ENCODE measurements around the gene NPAS3. TPM values are rescaled to one million over a fixed set of nuclear protein-coding genes. Genes with fewer than 3 reads are reported as not detected.

Gene NPAS3
- total and polyA plus RNA-seq, 2 donors (not counting 3 experiments of a cell fraction or from before 2014, with no cell fraction given) = 0.10 to 0.13 TPM

DNA sequence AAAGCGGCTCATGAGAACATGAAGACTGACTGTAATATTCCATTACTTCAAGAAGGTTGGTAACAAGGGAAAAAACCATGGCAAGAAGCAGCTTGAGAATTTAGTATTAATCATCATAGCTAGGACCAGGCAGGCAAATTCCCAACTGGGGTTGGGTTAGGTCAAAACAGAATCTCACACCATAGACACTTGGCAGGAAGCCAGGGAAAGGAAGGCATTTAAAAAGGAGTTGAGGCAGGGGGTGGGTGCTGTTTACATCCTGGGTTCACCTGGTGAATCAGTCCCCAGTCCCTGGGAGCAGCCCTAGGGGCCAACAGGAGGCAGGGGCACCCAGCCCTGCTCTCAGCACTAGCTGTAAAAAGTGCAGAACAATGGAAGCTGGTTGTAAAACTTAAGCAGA lies 903.6 kb downstream of the NPAS3 start:
- Histone ChIP-seq H3K9me3 (replicated peaks; ENCODE audit: control insufficient read depth, insufficient read depth, low read length) (no peaks in the 10 kb centered on the region), H3K27ac (ENCODE audit: insufficient read depth, low read depth, low read length) (no peak overlapping the region), H3K4me1 (ENCODE audit: control insufficient read depth, extremely low read depth, insufficient read depth, low read length) (no peaks in the 10 kb centered on the region), H3K36me3 (ENCODE audit: control insufficient read depth in 2 of 2, extremely low read depth in 1 of 2, insufficient read depth in 2 of 2, low read length in 2 of 2) (no peaks in the 10 kb centered on the region), H3K4me3 (replicated peaks in 1 of 3; ENCODE audit: insufficient read depth in 1 of 3, low read depth in 1 of 3, low read length in 3 of 3) (no peak overlapping the region), H3K9me1 (replicated peaks; ENCODE audit: control insufficient read depth, extremely low read depth, insufficient read depth, low read length) (no peaks in the 10 kb centered on the region), H3K79me2 (ENCODE audit: control insufficient read depth, insufficient read depth, low read length) (no peaks in the 10 kb centered on the region), H2AFZ (ENCODE audit: low read depth, low read length) (no peak overlapping the region), H3K9ac (replicated peaks; ENCODE audit: extremely low read depth, insufficient read depth, low read length) (no peak overlapping the region), H3K4me2 (ENCODE audit: insufficient read depth, low read length) (no peak overlapping the region), H3K27me3 (ENCODE audit: control insufficient read depth in 2 of 2, insufficient read depth in 2 of 2, low read length in 2 of 2) (peaks cover 0 to 2% of the 10 kb centered on the region in 2 experiments), H4K20me1 (replicated peaks; ENCODE audit: control insufficient read depth, extremely low read depth, insufficient read depth, low read length) (no peaks in the 10 kb centered on the region)
- ChIA-PET CTCF (interaction anchor here (1.8 to 13.1 kb wide), 2 partner anchors 254 to 386 kb away, joined by 7 to 407 read pairs; no protein-coding TSS in a partner anchor), POLR2A (no interaction called here)
- intact Hi-C loops (cut with micrococcal nuclease) = no loop called here
- no peak for FAIRE-seq
- no TSS peak for BruUV-seq (replicated peaks)
- TF ChIP-seq JUN (IDR thresholded peaks at IDR 0.05; ENCODE audit: borderline replicate concordance, insufficient read depth, insufficient read length, low read depth) (no peak), FOS (IDR thresholded peaks at IDR 0.05; ENCODE audit: borderline replicate concordance, insufficient read depth, low read length) (no peak), POLR2AphosphoS5 (IDR thresholded peaks at IDR 0.05; ENCODE audit: insufficient read depth, low read depth, low read length) (no peak), POLR2A (IDR thresholded peaks at IDR 0.05; ENCODE audit: low read depth, low read length) (no peak), GATA2 (IDR thresholded peaks at IDR 0.05; ENCODE audit: insufficient read depth, insufficient read length, low read depth, low read length) (no peak), MYC (IDR thresholded peaks at IDR 0.05; ENCODE audit: low read depth, low read length) (no peak)
- TF ChIP-seq, protein P1, sequence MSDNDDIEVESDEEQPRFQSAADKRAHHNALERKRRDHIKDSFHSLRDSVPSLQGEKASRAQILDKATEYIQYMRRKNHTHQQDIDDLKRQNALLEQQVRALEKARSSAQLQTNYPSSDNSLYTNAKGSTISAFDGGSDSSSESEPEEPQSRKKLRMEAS (IDR thresholded peaks at IDR 0.05; ENCODE audit: insufficient read depth, insufficient read length) = no peak
- dilution Hi-C loops (cut with MboI; ENCODE audit: extremely low pct_ligation_motif_present, low sequenced_read_pairs) = no loop called here
- no peak for DNase-seq (ENCODE audit: low read depth, low spot score)

DNA sequence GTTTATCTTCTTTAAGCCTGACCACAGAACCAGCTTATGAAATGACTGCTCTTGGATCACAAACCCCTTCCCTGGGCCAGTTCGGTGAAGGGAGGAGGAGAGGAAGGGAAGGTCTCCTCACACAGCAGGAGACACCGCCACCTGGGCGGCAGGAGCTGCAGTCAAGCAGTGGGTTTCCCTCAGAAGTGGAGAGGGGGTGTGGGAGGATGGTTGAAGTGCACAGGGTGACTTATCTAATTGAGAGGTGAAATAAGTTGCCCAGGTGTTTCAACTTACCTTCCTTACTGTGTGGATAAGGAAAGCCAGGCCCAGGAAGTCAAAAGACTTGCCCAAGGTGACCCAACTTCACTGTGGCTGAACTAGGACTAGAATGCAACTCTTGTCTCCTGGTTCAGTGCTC lies 905.4 kb downstream of the NPAS3 start:
- H3K9ac ChIP-seq (replicated peaks; ENCODE audit: extremely low read depth, insufficient read depth, low read length) = no peak overlapping the region
- dilution Hi-C loops (cut with MboI; ENCODE audit: extremely low pct_ligation_motif_present, low sequenced_read_pairs) (no loop called here), intact Hi-C loops (cut with micrococcal nuclease) (no loop called here)
- H3K9me1 ChIP-seq (replicated peaks; ENCODE audit: control insufficient read depth, extremely low read depth, insufficient read depth, low read length) = no peaks in the 10 kb centered on the region
- DNase-seq (ENCODE audit: low read depth, low spot score) (no peak), FAIRE-seq (no peak)
- no TSS peak for BruUV-seq (replicated peaks)
- no peaks in the 10 kb centered on the region for H3K9me3 ChIP-seq (replicated peaks; ENCODE audit: control insufficient read depth, insufficient read depth, low read length)
- no peak overlapping the region for H2AFZ ChIP-seq (ENCODE audit: low read depth, low read length)
- ChIA-PET CTCF (interaction anchor here (1.3 to 13.1 kb wide), 4 partner anchors 10 to 479 kb away, joined by 5 to 407 read pairs (median 6); no protein-coding TSS in a partner anchor), POLR2A (no interaction called here)
- no peaks in the 10 kb centered on the region for H4K20me1 ChIP-seq (replicated peaks; ENCODE audit: control insufficient read depth, extremely low read depth, insufficient read depth, low read length)
- TF ChIP-seq JUN (IDR thresholded peaks at IDR 0.05; ENCODE audit: borderline replicate concordance, insufficient read depth, insufficient read length, low read depth) (no peak), POLR2AphosphoS5 (IDR thresholded peaks at IDR 0.05; ENCODE audit: insufficient read depth, low read depth, low read length) (no peak), POLR2A (IDR thresholded peaks at IDR 0.05; ENCODE audit: low read depth, low read length) (no peak), FOS (IDR thresholded peaks at IDR 0.05; ENCODE audit: borderline replicate concordance, insufficient read depth, low read length) (no peak), EZH2 (IDR thresholded peaks at IDR 0.05; ENCODE audit: borderline replicate concordance, low read depth, low read length, severe bottlenecking) (no peak), MYC (IDR thresholded peaks at IDR 0.05; ENCODE audit: low read depth, low read length) (no peak), GATA2 (IDR thresholded peaks at IDR 0.05; ENCODE audit: insufficient read depth, insufficient read length, low read depth, low read length) (no peak)
- TF ChIP-seq, protein P1 (IDR thresholded peaks at IDR 0.05; ENCODE audit: insufficient read depth, insufficient read length) = no peak
- TF ChIP-seq, protein P2, sequence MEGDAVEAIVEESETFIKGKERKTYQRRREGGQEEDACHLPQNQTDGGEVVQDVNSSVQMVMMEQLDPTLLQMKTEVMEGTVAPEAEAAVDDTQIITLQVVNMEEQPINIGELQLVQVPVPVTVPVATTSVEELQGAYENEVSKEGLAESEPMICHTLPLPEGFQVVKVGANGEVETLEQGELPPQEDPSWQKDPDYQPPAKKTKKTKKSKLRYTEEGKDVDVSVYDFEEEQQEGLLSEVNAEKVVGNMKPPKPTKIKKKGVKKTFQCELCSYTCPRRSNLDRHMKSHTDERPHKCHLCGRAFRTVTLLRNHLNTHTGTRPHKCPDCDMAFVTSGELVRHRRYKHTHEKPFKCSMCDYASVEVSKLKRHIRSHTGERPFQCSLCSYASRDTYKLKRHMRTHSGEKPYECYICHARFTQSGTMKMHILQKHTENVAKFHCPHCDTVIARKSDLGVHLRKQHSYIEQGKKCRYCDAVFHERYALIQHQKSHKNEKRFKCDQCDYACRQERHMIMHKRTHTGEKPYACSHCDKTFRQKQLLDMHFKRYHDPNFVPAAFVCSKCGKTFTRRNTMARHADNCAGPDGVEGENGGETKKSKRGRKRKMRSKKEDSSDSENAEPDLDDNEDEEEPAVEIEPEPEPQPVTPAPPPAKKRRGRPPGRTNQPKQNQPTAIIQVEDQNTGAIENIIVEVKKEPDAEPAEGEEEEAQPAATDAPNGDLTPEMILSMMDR (IDR thresholded peaks at IDR 0.05; ENCODE audit: extremely low read depth in 1 of 2, insufficient read depth in 1 of 2, low read depth in 1 of 2, low read length in 2 of 2) = no peak
- no peak overlapping the region for H3K27ac ChIP-seq (ENCODE audit: insufficient read depth, low read depth, low read length)
- H3K27me3 ChIP-seq (ENCODE audit: control insufficient read depth in 2 of 2, insufficient read depth in 2 of 2, low read length in 2 of 2) = peaks cover 0 to 2% of the 10 kb centered on the region in 2 experiments
- H3K4me2 ChIP-seq (ENCODE audit: insufficient read depth, low read length) = no peak overlapping the region
- no peaks in the 10 kb centered on the region for H3K4me1 ChIP-seq (ENCODE audit: control insufficient read depth, extremely low read depth, insufficient read depth, low read length)
- H3K79me2 ChIP-seq (ENCODE audit: control insufficient read depth, insufficient read depth, low read length) = no peaks in the 10 kb centered on the region
- no peaks in the 10 kb centered on the region for H3K36me3 ChIP-seq (ENCODE audit: control insufficient read depth in 2 of 2, extremely low read depth in 1 of 2, insufficient read depth in 2 of 2, low read length in 2 of 2)
- no peak overlapping the region for H3K4me3 ChIP-seq (replicated peaks in 1 of 3; ENCODE audit: insufficient read depth in 1 of 3, low read depth in 1 of 3, low read length in 3 of 3)

All from endothelial cell of umbilical vein (primary cell).